Gastroesophageal sphincter (tissue), 4 donors: ENCODE measurements around the gene STX10. TPM values are rescaled to one million over a fixed set of nuclear protein-coding genes. Genes with fewer than 3 reads are reported as not detected.

Experiments
- ATAC-seq: fragments of 150-250 bp; one replicate; pipeline ENCODE4 v1.9.1; 2016; ENCODE audit warnings: mild to moderate bottlenecking, moderate library complexity
- H3K27ac ChIP-seq, 4 donors: fragments of 200-600 bp; sonication (generic) in 3 of 4; 1 replicate in 3 of 4; 2 replicates in 1 of 4; pipeline ENCODE4 v1.5.1; 2016 to 2019
- H3K27me3 ChIP-seq: fragments of 200-600 bp; sonication (generic); one replicate; pipeline ENCODE4 v1.5.1; 2019
- H3K36me3 ChIP-seq, 2 donors: fragments of 200-600 bp; sonication (generic); one replicate each; pipeline ENCODE4 v1.5.1; 2019; ENCODE audit warnings: control low read depth in 1 of 2
- H3K4me1 ChIP-seq, 3 donors: fragments of 200-600 bp; sonication (generic); 1 replicate in 2 of 3; 2 replicates in 1 of 3; pipeline ENCODE4 v1.5.1; 2016 to 2019; ENCODE audit warnings: control low read depth in 2 of 3
- H3K4me3 ChIP-seq, 2 donors: fragments of 200-600 bp; sonication (generic); one replicate each; pipeline ENCODE4 v1.5.1; 2019; ENCODE audit warnings: mild to moderate bottlenecking in 1 of 2, moderate library complexity in 1 of 2
- H3K9me3 ChIP-seq, 3 donors: fragments of 200-600 bp; sonication (generic); one replicate each; pipeline ENCODE4 v1.5.1; 2017 to 2019; ENCODE audit warnings: control low read depth in 2 of 3
- CTCF ChIP-seq, 4 experiments: fragments of 200-600 bp in 2 of 4; fragments of 450-650 bp in 2 of 4; sonication (generic) in 1 of 4; IDR thresholded peaks; one replicate each; pipeline ENCODE4 v1.5.1; 2017 to 2019; ENCODE audit warnings: antibody characterized with exemption in 4 of 4, mild to moderate bottlenecking in 2 of 4, moderate library complexity in 2 of 4
- EP300 ChIP-seq: sonication (generic); formaldehyde crosslinking; IDR thresholded peaks from one replicate; pipeline ENCODE4 v1.6.1; 2017; ENCODE audit warnings: antibody characterized with exemption, mild to moderate bottlenecking
- POLR2A ChIP-seq, 2 donors: fragments of 450-650 bp; IDR thresholded peaks; one replicate each; pipeline ENCODE4 v1.6.1; 2017; ENCODE audit warnings: antibody characterized with exemption in 2 of 2, mild to moderate bottlenecking in 2 of 2, moderate library complexity in 1 of 2
- POLR2AphosphoS5 ChIP-seq: sonication (generic); formaldehyde crosslinking; IDR thresholded peaks from one replicate; pipeline ENCODE4 v1.6.1; 2017; ENCODE audit warnings: antibody characterized with exemption
- WGBS, 2 donors: methylation state at CpG; one replicate each; pipeline ENCODE4 v1.1.5; 2018; ENCODE audit warnings: low coverage in 1 of 2; 5-methylcytosine and 5-hydroxymethylcytosine counted together
- total RNA-seq, 4 donors: library from RNA; depleted of rRNA; stranded (reverse); fragments of >200 nt; gene quantifications; one replicate each; pipeline ENCODE4 v1.1.0, GENCODE V29; 2016

Gene STX10
- total RNA-seq, 4 donors from 2014 or later, result 45.1 to 69.0 (median 53.0) TPM

GRCh38 chr19:13139633-13140311, 10.4 kb downstream of the STX10 start:
- no peak for ATAC-seq
- Histone ChIP-seq H3K9me3 (no peaks in the 10 kb centered on the region), H3K27ac (no peak overlapping the region), H3K36me3 (peaks cover 0 to 84% of the 10 kb centered on the region in 2 donors), H3K27me3 (no peaks in the 10 kb centered on the region), H3K4me3 (no peak overlapping the region), H3K4me1 (peaks cover 0 to 16% (median 0%) of the 10 kb centered on the region in 3 donors)
- 29 to 70% methylated on average over 1 to 3 of the region's 11 CpGs for WGBS, 2 donors
- TF ChIP-seq POLR2A (IDR thresholded peaks at IDR 0.05) (no peak), CTCF (IDR thresholded peaks at IDR 0.05) (no peak), EP300 (no peak), POLR2AphosphoS5 (no peak)

- Histone ChIP-seq H3K36me3 (peaks cover 0 to 75% of the 10 kb centered on the region in 2 donors), H3K27ac (no peak overlapping the region), H3K27me3 (no peaks in the 10 kb centered on the region), H3K4me1 (peaks cover 0 to 25% (median 0%) of the 10 kb centered on the region in 3 donors), H3K4me3 (no peak overlapping the region), H3K9me3 (no peaks in the 10 kb centered on the region)
- TF ChIP-seq POLR2AphosphoS5 (no peak), CTCF (IDR thresholded peaks at IDR 0.05) (no peak), POLR2A (IDR thresholded peaks at IDR 0.05) (no peak), EP300 (no peak)
- no peak for ATAC-seq
- 90% methylated on average over 2 of the region's 10 CpGs; no CpG with 5 or more reads in 1 of the 2 donors for WGBS, 2 donors
Measured at GRCh38 chr19:13138916-13139198, 11.3 kb downstream of the STX10 start.

GRCh38 chr19:13138171-13138915, 11.8 kb downstream of the STX10 start:
- Histone ChIP-seq H3K27me3 (no peaks in the 10 kb centered on the region), H3K4me1 (peaks cover 0 to 28% (median 0%) of the 10 kb centered on the region in 3 donors), H3K9me3 (no peaks in the 10 kb centered on the region), H3K36me3 (peaks cover 0 to 70% of the 10 kb centered on the region in 2 donors), H3K4me3 (no peak overlapping the region), H3K27ac (no peak overlapping the region)
- WGBS, 2 donors, result 81 to 91% methylated on average over 8 to 19 of the region's 40 CpGs
- no peak for ATAC-seq
- TF ChIP-seq POLR2A (IDR thresholded peaks at IDR 0.05) (no peak), CTCF (IDR thresholded peaks at IDR 0.05) (no peak), POLR2AphosphoS5 (no peak), EP300 (no peak)

GRCh38 chr19:13137290-13137794, 12.8 kb downstream of the STX10 start:
- Histone ChIP-seq H3K27me3 (no peaks in the 10 kb centered on the region), H3K4me3 (no peak overlapping the region), H3K9me3 (no peaks in the 10 kb centered on the region), H3K36me3 (peaks cover 0 to 62% of the 10 kb centered on the region in 2 donors), H3K27ac (no peak overlapping the region), H3K4me1 (peaks cover 0 to 26% (median 0%) of the 10 kb centered on the region in 3 donors)
- ATAC-seq, result no peak
- 88% methylated on average over 8 of the region's 28 CpGs; no CpG with 5 or more reads in 1 of the 2 donors for WGBS, 2 donors
- TF ChIP-seq CTCF (IDR thresholded peaks at IDR 0.05) (no peak), EP300 (no peak), POLR2A (IDR thresholded peaks at IDR 0.05) (no peak), POLR2AphosphoS5 (no peak)
